Mesothelial cell of epicardium (in vitro differentiated cells): Measurements from ENCODE around the gene E2F4. TPM values are rescaled to one million over a fixed set of nuclear protein-coding genes. Genes with fewer than 3 reads are reported as not detected.
A peak's percentile ranks its signal among the peaks of the same experiment; 100 is the strongest.

Source experiments
- DNase-seq, 2 experiments: peaks; one replicate each; pipeline ENCODE4 v3.0.0; 2021; ENCODE audit warnings: low spot score in 2 of 2; ENCODE audit not compliant: unreplicated experiment in 2 of 2
- H3K27ac Mint-ChIP-seq: 2 replicates; pipeline ENCODE4 v1.8.0; 2021; ENCODE audit warnings: mixed read lengths
- H3K27me3 Mint-ChIP-seq: 2 replicates; pipeline ENCODE4 v1.8.0; 2021; ENCODE audit warnings: low read depth, mixed read lengths
- H3K36me3 Mint-ChIP-seq: 2 replicates; pipeline ENCODE4 v1.8.0; 2021; ENCODE audit warnings: mixed read lengths
- H3K4me1 Mint-ChIP-seq: 2 replicates; pipeline ENCODE4 v1.8.0; 2021; ENCODE audit warnings: mixed read lengths
- H3K4me3 Mint-ChIP-seq: 2 replicates; pipeline ENCODE4 v1.8.0; 2021; ENCODE audit warnings: mild to moderate bottlenecking, moderate library complexity, mixed read lengths
- H3K9me3 Mint-ChIP-seq: 2 replicates; pipeline ENCODE4 v1.8.0; 2021; ENCODE audit warnings: mixed read lengths
- CTCF ChIP-seq: fragments of 200-600 bp; sonication (generic); IDR thresholded peaks from one replicate; pipeline ENCODE4 v1.5.0; 2021; ENCODE audit warnings: antibody characterized with exemption; ENCODE audit not compliant: unreplicated experiment
- total RNA-seq: library from RNA; stranded (reverse); gene quantifications from 3 replicates; pipeline ENCODE4 v1.2.1, GENCODE V29; 2021

The E2F4 gene
- total RNA-seq = 78.3 to 80.2 TPM (median 79.5 TPM) in 3 replicates

GRCh38 chr16:67191995-67192681, at the start of gene E2F4:
E2F4 (plus strand) TSS chr16:67192155; CDS start chr16:67192228, 73 bp downstream.
- no peaks in the 10 kb centered on the region for H3K27me3 Mint-ChIP-seq
- peak within 1 kb of the TSS; percentile 86 for H3K27ac Mint-ChIP-seq
- DNase-seq = peak; percentile 71 to 86
- H3K4me3 Mint-ChIP-seq = peak within 1 kb of the TSS; percentile 84
- peaks cover 16% of the 10 kb centered on the region for H3K36me3 Mint-ChIP-seq
- peaks cover 19% of the 10 kb centered on the region for H3K4me1 Mint-ChIP-seq
- H3K9me3 Mint-ChIP-seq = no peaks in the 10 kb centered on the region
- TF ChIP-seq CTCF = no peak

GRCh38 chr16:67142342-67142741, 49.6 kb upstream of the E2F4 start:
- Mint-ChIP-seq H3K36me3 (peaks cover 40% of the 10 kb centered on the region), H3K4me1 (no peaks in the 10 kb centered on the region), H3K4me3 (no peak overlapping the region), H3K9me3 (no peaks in the 10 kb centered on the region), H3K27ac (no peak overlapping the region), H3K27me3 (no peaks in the 10 kb centered on the region)
- no peak for TF ChIP-seq CTCF
- no peak for DNase-seq

GRCh38 chr16:67144943-67145342, 47.0 kb upstream of the E2F4 start:
- no peak overlapping the region for H3K4me3 Mint-ChIP-seq
- no peak for TF ChIP-seq CTCF
- H3K27me3 Mint-ChIP-seq = peaks cover 5% of the 10 kb centered on the region
- no peaks in the 10 kb centered on the region for H3K9me3 Mint-ChIP-seq
- H3K4me1 Mint-ChIP-seq = no peaks in the 10 kb centered on the region
- peaks cover 43% of the 10 kb centered on the region for H3K36me3 Mint-ChIP-seq
- H3K27ac Mint-ChIP-seq = no peak overlapping the region
- no peak for DNase-seq

- H3K27me3 Mint-ChIP-seq = peaks cover 5% of the 10 kb centered on the region
- no peaks in the 10 kb centered on the region for H3K9me3 Mint-ChIP-seq
- no peak for TF ChIP-seq CTCF
- no peak overlapping the region for H3K27ac Mint-ChIP-seq
- H3K4me1 Mint-ChIP-seq = no peaks in the 10 kb centered on the region
- H3K36me3 Mint-ChIP-seq = peaks cover 36% of the 10 kb centered on the region
- H3K4me3 Mint-ChIP-seq = no peak overlapping the region
- no peak for DNase-seq
Measured at GRCh38 chr16:67145746-67146145, 46.2 kb upstream of the E2F4 start.

GRCh38 chr16:67146523-67147357, 45.2 kb upstream of the E2F4 start:
- Mint-ChIP-seq H3K9me3 (no peaks in the 10 kb centered on the region), H3K4me1 (peaks cover 5% of the 10 kb centered on the region), H3K4me3 (no peak overlapping the region), H3K36me3 (peaks cover 31% of the 10 kb centered on the region), H3K27ac (no peak overlapping the region), H3K27me3 (peaks cover 11% of the 10 kb centered on the region)
- TF ChIP-seq CTCF = no peak
- DNase-seq = no peak
